ENCODE data around the gene PROX2.

Gene PROX2

GRCh38 chr14:74843653-74844052 is 32.3 kb downstream of the PROX2 start:
- DNase-seq (ENCODE audit: low spot score): no peak

DNA sequence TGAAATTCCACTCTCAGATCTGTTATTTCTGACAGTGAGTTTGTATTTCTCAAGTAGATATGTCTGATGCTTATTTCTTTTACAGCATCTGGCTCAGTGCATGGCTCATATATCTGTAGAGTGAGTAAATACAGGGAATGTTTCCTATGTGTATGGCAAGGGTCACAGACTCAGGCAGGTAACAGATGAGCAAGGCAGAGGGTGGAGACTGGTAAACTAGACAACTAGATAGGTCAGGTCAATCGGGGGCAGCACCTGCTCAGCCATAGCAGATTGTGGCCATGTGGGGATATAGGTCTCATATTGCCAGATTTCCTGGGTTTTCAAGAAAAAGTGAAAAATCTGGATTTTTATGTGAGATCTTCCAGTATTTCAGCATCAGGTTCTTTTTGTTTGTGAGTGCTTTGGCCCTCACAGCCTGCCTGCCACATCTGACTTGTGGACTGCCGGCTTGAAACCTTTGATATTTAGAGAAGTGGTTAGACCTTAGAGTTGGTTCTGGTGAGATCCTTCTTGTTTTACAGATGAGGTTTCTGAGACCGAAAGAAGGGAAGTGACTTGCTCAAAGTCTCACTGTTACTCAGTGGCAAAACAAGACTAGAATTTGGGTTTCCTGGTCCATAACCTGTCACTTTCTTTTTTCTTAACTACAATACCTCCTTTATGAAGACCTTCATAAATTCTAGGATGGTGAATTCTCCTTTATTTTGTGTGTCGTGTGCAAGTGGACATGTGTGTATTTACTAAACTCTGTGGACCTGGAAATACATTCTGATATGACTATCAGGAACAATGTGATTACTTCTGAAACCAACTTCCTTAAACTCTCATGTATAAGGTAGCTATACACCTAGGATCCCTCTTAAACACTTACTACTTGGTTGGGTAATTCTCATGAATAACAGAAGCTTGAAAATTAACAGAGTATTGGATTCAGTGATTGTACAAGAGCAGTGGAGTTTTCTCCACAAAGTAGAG is 34.4 kb downstream of the PROX2 start:
- DNase-seq (ENCODE audit: low spot score): no peak

GRCh38 chr14:74840603-74841030 is 35.3 kb downstream of the PROX2 start:
- DNase-seq (ENCODE audit: low spot score): no peak

DNA sequence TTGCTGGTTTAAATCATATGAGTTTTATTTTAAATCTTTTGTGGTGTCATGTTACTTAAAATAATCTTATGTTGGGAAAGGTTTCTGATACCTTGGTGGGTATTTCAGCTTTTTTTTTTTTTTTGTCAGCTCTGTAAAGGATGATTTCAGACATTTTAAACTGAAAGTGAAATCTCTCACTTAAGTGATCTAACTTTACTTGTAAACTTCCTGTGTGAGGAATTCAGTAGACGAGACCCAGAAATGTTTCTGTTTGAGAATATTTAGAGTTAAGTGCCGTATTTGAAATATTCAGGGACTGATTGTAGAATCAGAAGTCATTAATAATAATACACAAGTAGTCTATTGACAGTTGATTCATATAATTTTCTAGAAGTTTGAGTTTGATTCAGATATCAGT is 37.8 kb downstream of the PROX2 start:
- no peak for DNase-seq (ENCODE audit: low spot score)

GRCh38 chr14:74836251-74836960 is 39.5 kb downstream of the PROX2 start:
- no peak for DNase-seq (ENCODE audit: low spot score)

GRCh38 chr14:74835645-74836250 is 40.2 kb downstream of the PROX2 start:
- no peak for DNase-seq (ENCODE audit: low spot score)

DNA sequence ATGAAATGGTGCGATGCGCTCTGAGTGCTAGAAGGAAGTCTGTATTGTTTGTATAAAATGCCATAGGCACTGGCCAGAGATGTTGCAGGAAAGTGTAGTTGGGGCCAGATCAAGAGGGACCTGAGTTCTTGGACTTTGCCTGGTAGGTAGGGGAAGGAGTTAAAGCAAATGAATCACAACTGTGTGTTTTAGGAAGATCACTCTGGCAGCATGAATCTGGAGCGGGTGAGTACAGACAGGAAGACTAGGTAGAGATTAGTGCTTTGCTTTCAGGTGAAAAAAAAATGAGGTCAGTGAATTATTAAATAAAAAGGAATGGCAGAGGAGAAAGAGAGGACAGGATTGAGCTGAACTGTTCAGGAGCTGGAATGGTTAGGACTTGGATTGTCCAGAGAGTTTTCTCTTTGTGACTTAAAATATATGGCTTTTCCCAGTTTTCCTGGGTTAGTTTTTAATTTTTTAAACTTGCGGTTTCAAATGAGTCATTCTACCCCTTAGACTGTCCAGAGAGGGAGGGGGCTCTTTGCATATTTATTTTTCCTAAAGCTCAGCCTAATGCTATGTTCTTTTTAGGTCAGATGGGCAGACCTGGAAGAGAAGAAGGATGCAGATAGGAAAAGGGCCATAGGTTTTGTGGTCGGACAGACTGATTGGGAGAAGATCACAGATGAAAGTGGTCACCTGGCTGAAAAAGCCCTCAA is 41.1 kb downstream of the PROX2 start:
- no peak for DNase-seq (ENCODE audit: low spot score)

DNA sequence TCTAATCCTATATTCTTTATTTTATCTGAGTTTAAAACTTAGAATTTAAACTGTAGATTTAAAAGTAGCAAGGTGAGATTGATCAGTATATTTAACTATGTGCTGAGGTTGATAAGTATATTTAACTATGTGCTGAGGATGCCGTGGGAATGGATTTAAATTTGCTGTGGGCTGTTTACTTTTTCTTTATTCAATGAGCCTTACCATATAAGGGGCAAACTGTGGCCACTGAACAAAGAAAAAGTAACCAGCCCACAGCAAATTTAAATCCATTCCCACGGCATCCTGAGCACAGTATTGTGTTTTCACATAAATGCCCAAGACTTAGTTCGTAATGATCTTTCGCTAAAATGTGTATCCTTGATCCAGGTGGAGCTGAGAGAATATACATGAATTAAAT is 43.1 kb downstream of the PROX2 start:
- no peak for DNase-seq (ENCODE audit: low spot score)

GRCh38 chr14:74829251-74829650 is 46.7 kb downstream of the PROX2 start:
- no peak for DNase-seq (ENCODE audit: low spot score)

GRCh38 chr14:74826574-74826973 is 49.4 kb downstream of the PROX2 start:
- no peak for DNase-seq (ENCODE audit: low spot score)
